Measurements from ENCODE around the gene UVSSA. TPM values are rescaled to one million over a fixed set of nuclear protein-coding genes. Genes with fewer than 3 reads are reported as not detected.
A peak's percentile ranks its signal among the peaks of the same experiment; 100 is the strongest.
"Not testable (repeated sequence)": the region's sequence is repeated elsewhere in the genome, so short reads cannot be mapped to it uniquely, and the experiment has no call there.

Gene UVSSA
- total and polyA plus RNA-seq, 5 donors from 2014 or later: 2.1 to 42.9 (median 4.0) TPM

DNA sequence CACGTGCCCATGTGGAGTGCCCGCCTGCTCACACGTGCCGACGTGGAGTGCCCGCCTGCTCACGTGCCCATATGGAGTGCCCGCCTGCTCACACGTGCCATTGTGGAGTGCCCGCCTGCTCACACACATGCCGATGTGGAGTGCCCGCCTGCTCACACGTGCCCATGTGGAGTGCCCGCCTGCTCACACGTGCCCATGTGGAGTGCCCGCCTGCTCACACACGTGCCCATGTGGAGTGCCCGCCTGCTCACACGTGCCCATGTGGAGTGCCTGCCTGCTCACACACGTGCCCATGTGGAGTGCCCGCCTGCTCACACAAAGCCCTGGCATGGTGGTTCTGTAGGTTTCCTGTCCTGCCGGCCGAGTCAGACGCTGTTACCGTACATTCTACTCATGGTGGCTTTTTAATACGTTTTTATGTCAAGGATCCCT, 48.4 kb downstream of the UVSSA start:
- not testable (repeated sequence) for H3K4me3 Mint-ChIP-seq; H3K36me3 Mint-ChIP-seq; H3K9me3 Mint-ChIP-seq; H3K4me1 ChIP-seq (ENCODE audit: control insufficient read depth, insufficient read depth, low read length, poor library complexity, severe bottlenecking); H3K27ac ChIP-seq (ENCODE audit: insufficient read depth, low read length, poor library complexity, severe bottlenecking); DNase-seq; H3K27me3 ChIP-seq (ENCODE audit: control insufficient read depth, insufficient read depth, low read length); H3K4me1 Mint-ChIP-seq; H3K27me3 Mint-ChIP-seq; ATAC-seq (ENCODE audit: low read depth in 2 of 2); H3K4me3 ChIP-seq (ENCODE audit: low read depth, low read length); H3K27ac Mint-ChIP-seq
- H3K9me3 ChIP-seq (ENCODE audit: control insufficient read depth in 2 of 2, low read length in 2 of 2): peaks cover 3 to 21% of the 10 kb centered on the region in 2 experiments
- peaks cover 14% of the 10 kb centered on the region for H3K36me3 ChIP-seq (ENCODE audit: control insufficient read depth, insufficient read depth, low read length)

DNA sequence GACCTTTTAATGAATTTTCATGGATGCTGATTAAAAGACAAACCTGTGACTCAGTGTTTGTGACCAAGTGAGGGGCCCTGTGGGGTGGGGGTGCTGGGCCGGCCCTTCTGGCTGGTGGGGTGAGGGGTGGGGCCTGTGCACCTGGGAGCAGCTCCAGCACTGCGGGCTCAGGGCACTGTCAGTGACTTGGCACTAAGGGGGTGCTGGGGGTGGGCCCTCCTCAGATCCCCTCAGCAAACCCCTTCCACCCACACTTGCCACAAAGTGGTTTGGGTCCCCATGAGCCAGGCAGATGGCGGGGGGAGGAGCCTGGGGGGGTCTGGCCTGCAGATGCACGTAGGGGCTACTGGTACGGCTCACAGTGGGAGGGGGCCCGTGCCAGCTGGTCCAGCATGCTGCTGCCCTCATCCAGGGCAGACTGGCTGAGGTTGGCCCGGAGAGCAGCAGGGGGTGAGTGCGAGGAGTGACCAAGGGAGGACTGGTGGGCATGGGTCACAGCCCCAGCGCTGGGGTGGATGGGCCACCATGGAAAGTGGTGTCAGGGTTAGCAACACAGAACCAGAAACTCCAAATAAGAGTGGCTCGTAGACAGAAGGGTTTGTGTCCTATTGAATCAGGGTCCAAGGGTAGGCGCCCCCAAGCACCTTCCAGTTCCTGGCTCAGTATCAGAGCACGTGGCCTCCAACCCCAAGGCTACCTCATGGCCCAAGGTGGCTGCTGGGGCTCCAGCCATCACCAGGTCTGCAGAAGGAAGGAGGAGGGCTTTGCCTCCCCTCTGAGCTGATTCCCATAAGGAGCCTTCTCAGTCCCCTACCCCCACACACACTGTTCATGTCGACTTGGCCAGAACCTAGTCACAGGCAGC, 49.2 kb downstream of the UVSSA start:
- Mint-ChIP-seq H3K4me3 (no peak overlapping the region), H3K27me3 (no peaks in the 10 kb centered on the region), H3K36me3 (peaks cover 9% of the 10 kb centered on the region), H3K27ac (no peak overlapping the region), H3K4me1 (no peaks in the 10 kb centered on the region), H3K9me3 (peaks cover 0 to 5% (median 3%) of the 10 kb centered on the region in 7 donors)
- Histone ChIP-seq H3K27ac (ENCODE audit: insufficient read depth, low read length, poor library complexity, severe bottlenecking) (no peak overlapping the region), H3K4me1 (ENCODE audit: control insufficient read depth, insufficient read depth, low read length, poor library complexity, severe bottlenecking) (no peaks in the 10 kb centered on the region), H3K9me3 (ENCODE audit: control insufficient read depth in 2 of 2, low read length in 2 of 2) (peaks cover 3 to 21% of the 10 kb centered on the region in 2 experiments), H3K4me3 (ENCODE audit: low read depth, low read length) (no peak overlapping the region), H3K27me3 (ENCODE audit: control insufficient read depth, insufficient read depth, low read length) (no peaks in the 10 kb centered on the region), H3K36me3 (ENCODE audit: control insufficient read depth, insufficient read depth, low read length) (peaks cover 14% of the 10 kb centered on the region)
- ATAC-seq (ENCODE audit: low read depth in 2 of 2) (no peak), DNase-seq (no peak)

DNA sequence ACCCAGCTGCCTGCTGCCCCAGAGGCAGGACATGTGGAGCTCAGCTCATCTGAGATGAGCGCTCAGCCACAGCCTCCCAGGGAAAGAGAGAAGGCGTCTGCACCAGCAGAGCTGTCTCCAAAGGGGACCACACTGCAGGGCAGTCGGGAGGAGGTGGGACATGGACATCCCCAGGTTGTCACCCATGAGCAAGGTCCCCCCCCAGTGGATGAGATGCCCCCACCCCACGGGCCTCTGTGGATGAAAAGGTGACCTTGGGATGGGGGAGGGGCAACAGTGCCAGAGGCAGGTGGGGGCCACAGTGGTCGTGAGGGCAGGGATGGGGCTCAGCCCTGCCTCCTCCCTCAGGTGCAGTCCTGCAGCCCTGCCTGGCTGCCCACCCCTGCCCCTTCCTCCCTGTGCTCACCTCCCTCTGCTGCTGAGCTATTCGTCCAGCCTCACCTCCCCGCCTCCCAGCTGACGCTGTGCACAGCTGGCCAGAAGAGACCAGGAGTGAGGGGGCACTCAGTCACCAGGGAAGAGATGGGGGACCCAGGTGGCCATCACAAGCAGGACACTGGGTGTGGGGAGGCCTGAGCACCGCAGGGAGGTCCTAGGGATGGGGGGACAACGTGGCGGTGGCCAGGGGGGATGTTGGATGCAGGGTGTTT, 49.9 kb downstream of the UVSSA start:
- no peaks in the 10 kb centered on the region for H3K27me3 ChIP-seq (ENCODE audit: control insufficient read depth, insufficient read depth, low read length)
- no peaks in the 10 kb centered on the region for H3K4me1 ChIP-seq (ENCODE audit: control insufficient read depth, insufficient read depth, low read length, poor library complexity, severe bottlenecking)
- H3K4me3 ChIP-seq (ENCODE audit: low read depth, low read length): no peak overlapping the region
- H3K36me3 Mint-ChIP-seq: peaks cover 9% of the 10 kb centered on the region
- peaks cover 4% of the 10 kb centered on the region for H3K27me3 Mint-ChIP-seq
- H3K36me3 ChIP-seq (ENCODE audit: control insufficient read depth, insufficient read depth, low read length): peaks cover 12% of the 10 kb centered on the region
- H3K27ac ChIP-seq (ENCODE audit: insufficient read depth, low read length, poor library complexity, severe bottlenecking): no peak overlapping the region
- no peaks in the 10 kb centered on the region for H3K4me1 Mint-ChIP-seq
- peaks cover under 1 to 21% of the 10 kb centered on the region in 2 experiments for H3K9me3 ChIP-seq (ENCODE audit: control insufficient read depth in 2 of 2, low read length in 2 of 2)
- ATAC-seq (ENCODE audit: low read depth in 2 of 2) (no peak), DNase-seq (no peak)
- H3K9me3 Mint-ChIP-seq: peaks cover 0 to 7% (median 3%) of the 10 kb centered on the region in 7 donors
- no peak overlapping the region for H3K4me3 Mint-ChIP-seq
- no peak overlapping the region for H3K27ac Mint-ChIP-seq

DNA sequence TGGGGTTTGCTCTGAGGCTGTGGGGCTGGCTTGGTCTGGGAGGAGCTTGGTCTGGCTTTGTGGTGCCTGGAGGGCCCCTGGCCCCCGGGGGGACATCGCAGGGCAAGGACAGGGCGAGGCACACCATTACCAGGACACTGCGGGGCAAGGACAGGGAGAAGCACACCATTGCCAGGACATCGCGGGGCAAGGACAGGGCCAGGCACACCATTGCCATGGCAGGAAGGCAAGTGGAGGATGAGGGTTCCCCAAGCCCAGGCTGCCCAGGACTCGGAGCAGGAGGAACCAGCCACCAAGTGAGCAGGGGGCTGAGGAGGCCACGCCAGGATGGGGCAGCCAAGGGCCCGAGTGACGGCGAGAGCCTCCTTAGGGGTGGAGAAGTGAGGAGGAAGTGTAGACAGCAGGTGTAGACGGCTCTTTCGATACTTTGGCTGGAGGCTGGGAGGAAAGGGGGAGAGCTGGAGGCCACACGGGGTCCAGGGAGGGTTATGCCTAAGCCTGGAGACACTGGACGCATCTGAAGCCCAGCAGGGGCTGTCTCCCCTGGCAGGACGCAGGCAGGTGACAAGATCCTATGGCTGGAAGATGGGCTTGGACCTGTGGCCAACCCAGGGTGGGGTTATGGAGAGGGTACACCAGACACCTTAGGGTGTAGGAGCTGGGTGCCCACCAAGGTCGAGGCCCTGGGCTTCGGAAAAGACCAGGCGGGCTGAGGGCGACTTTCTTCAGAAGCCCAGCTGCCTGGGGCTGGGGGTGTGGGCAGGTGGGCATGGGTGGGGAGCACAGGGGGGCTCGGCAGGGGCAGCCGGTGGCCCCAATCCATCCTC, 51.9 kb downstream of the UVSSA start:
- Mint-ChIP-seq H3K27me3 (peaks cover 9% of the 10 kb centered on the region), H3K4me1 (peaks cover 0 to 2% (median 0%) of the 10 kb centered on the region in 4 donors), H3K27ac (no peak overlapping the region), H3K4me3 (no peak overlapping the region), H3K36me3 (peaks cover 5% of the 10 kb centered on the region), H3K9me3 (peaks cover 0 to 7% (median under 1%) of the 10 kb centered on the region in 7 donors)
- no peak overlapping the region for H3K27ac ChIP-seq (ENCODE audit: insufficient read depth, low read length, poor library complexity, severe bottlenecking)
- DNase-seq (no peak), ATAC-seq (ENCODE audit: low read depth in 2 of 2) (no peak)
- H3K27me3 ChIP-seq (ENCODE audit: control insufficient read depth, insufficient read depth, low read length): no peaks in the 10 kb centered on the region
- H3K9me3 ChIP-seq (ENCODE audit: control insufficient read depth in 2 of 2, low read length in 2 of 2): peaks cover 0 to 21% of the 10 kb centered on the region in 2 experiments
- peaks cover 4% of the 10 kb centered on the region for H3K36me3 ChIP-seq (ENCODE audit: control insufficient read depth, insufficient read depth, low read length)
- H3K4me1 ChIP-seq (ENCODE audit: control insufficient read depth, insufficient read depth, low read length, poor library complexity, severe bottlenecking): peaks cover 3% of the 10 kb centered on the region
- H3K4me3 ChIP-seq (ENCODE audit: low read depth, low read length): no peak overlapping the region

DNA sequence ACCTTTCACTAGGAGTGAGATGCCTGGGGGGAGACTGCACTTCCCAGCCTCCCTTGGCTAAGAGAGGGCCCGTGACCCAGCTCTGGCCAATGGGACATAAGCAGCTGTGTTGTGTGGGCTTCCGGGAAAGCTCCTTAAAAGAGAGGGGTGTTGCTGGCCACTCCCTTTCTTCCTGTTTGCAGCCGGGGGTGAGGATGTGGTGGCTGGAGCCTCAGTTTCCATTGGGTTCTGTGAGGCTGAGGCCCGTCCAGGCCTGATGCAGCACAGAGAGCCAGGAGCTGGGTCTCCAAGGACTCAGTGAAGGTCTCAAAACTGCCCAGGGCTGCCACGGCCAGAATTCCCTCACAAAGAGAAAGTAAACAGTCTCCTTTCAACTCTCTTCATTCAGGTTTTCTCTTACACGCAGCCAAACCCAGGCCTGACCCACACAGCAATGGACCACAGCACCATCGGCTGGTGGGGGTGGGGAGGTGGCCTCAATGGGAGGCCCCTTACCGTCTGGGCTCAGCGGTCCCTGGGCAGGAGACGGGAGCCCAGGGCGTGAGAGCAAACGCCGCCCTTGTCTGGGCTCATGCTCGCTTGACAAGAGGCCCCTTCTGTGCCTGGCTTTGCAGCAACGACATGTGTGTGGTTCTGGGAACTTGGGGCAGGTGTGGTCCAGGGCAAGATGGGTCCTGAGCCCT, 52.6 kb downstream of the UVSSA start:
- ATAC-seq (ENCODE audit: low read depth in 2 of 2) (no peak), DNase-seq (no peak)
- Histone ChIP-seq H3K9me3 (ENCODE audit: control insufficient read depth in 2 of 2, low read length in 2 of 2) (peaks cover 0 to 21% of the 10 kb centered on the region in 2 experiments), H3K27me3 (ENCODE audit: control insufficient read depth, insufficient read depth, low read length) (no peaks in the 10 kb centered on the region), H3K36me3 (ENCODE audit: control insufficient read depth, insufficient read depth, low read length) (no peaks in the 10 kb centered on the region), H3K4me1 (ENCODE audit: control insufficient read depth, insufficient read depth, low read length, poor library complexity, severe bottlenecking) (peaks cover 6% of the 10 kb centered on the region), H3K27ac (ENCODE audit: insufficient read depth, low read length, poor library complexity, severe bottlenecking) (no peak overlapping the region), H3K4me3 (ENCODE audit: low read depth, low read length) (no peak overlapping the region)
- Mint-ChIP-seq H3K9me3 (peaks cover 0 to 7% (median 0%) of the 10 kb centered on the region in 7 donors), H3K27me3 (peaks cover 11% of the 10 kb centered on the region), H3K27ac (no peak overlapping the region), H3K4me1 (peaks cover 0 to 4% (median 0%) of the 10 kb centered on the region in 4 donors), H3K4me3 (no peak overlapping the region), H3K36me3 (no peaks in the 10 kb centered on the region)

DNA sequence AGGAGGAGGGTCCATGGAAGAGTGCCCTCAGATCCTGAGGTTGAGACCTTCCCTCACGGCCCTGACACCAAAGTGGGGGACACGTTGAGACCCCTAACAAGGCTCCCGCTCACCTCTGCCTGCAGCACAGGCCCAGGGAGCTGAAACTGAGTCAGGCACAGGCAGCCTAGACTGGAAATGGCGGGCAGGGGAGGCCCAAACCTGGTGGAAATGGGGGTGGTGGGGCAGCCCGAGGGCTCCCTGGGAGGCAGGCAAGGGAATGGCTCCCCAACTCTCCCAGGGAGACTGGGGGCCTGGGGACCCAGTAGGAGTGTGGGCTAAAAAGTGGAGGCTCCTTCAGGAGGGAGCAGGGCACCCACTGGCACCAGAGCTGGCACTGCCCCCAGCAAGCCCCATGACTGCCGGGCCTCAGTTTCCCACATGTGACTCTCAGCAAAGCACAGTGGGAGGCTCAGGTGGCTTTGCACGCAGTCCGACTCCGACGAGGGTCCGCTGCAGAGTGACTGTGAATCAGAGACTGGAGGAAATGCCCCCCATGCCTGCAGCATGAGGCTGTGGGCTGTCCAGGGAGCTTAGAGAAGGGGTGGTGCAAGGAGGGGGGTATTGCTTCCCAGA, 53.3 kb downstream of the UVSSA start:
- H3K27me3 Mint-ChIP-seq: peaks cover 14% of the 10 kb centered on the region
- H3K9me3 Mint-ChIP-seq: peaks cover 0 to 7% (median 0%) of the 10 kb centered on the region in 7 donors
- peaks cover 0 to 21% of the 10 kb centered on the region in 2 experiments for H3K9me3 ChIP-seq (ENCODE audit: control insufficient read depth in 2 of 2, low read length in 2 of 2)
- no peak for DNase-seq
- no peaks in the 10 kb centered on the region for H3K36me3 ChIP-seq (ENCODE audit: control insufficient read depth, insufficient read depth, low read length)
- H3K27ac ChIP-seq (ENCODE audit: insufficient read depth, low read length, poor library complexity, severe bottlenecking): no peak overlapping the region
- no peak overlapping the region for H3K4me3 ChIP-seq (ENCODE audit: low read depth, low read length)
- peak overlapping the region in 1 of 4 donors; percentile 10 for H3K4me3 Mint-ChIP-seq
- H3K36me3 Mint-ChIP-seq: no peaks in the 10 kb centered on the region
- H3K4me1 ChIP-seq (ENCODE audit: control insufficient read depth, insufficient read depth, low read length, poor library complexity, severe bottlenecking): peaks cover 6% of the 10 kb centered on the region
- H3K4me1 Mint-ChIP-seq: peaks cover 0 to 5% (median 1%) of the 10 kb centered on the region in 4 donors
- H3K27ac Mint-ChIP-seq: no peak overlapping the region
- ATAC-seq (ENCODE audit: low read depth in 2 of 2): no peak
- no peaks in the 10 kb centered on the region for H3K27me3 ChIP-seq (ENCODE audit: control insufficient read depth, insufficient read depth, low read length)
